HG02840 (cell line): ENCODE measurements around the gene ACSS2.
A peak's percentile ranks its signal among the peaks of the same experiment; 100 is the strongest.

Experiments used
- ATAC-seq: cut with Tn5 transposase; IDR thresholded peaks from one replicate; pipeline ENCODE4 v1.9.1; 2021; ENCODE audit warnings: mild to moderate bottlenecking, moderate library complexity, moderate number of reproducible peaks; ENCODE audit not compliant: unreplicated experiment, low FRiP score

Gene ACSS2

GRCh38 chr20:34876406-34877282 lies at the start of gene ACSS2:
Gene ACSS2 (plus strand): TSS chr20:34876612. CDS start chr20:34876646, 34 bp downstream.
- ATAC-seq, result peak; percentile 55

GRCh38 chr20:34829191-34829590 lies 47.2 kb upstream of the ACSS2 start:
- no peak for ATAC-seq

- no peak for ATAC-seq
Measured at GRCh38 chr20:34831936-34832335, 44.5 kb upstream of the ACSS2 start.

DNA sequence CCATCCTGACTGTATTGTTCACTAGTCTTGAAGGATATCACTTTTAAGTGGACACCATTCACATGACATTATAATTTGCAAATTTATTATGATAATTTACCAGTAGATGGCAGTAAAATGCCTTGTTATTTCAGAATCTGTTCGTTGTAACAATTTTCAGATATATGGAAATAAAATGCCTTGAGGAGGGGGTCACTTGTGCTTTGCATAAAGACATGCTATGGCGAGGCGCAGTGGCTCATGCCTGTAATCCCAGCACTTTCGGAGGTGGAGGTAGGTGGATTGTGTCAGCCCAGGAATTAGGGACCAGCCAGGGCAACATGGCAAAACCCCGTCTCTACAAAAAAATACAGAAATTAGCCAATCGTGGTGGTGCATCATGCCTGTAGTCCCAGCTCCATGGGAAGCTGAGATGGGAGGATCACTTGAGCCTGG lies 41.9 kb upstream of the ACSS2 start:
- no peak for ATAC-seq

GRCh38 chr20:34842143-34842542 lies 34.3 kb upstream of the ACSS2 start:
- no peak for ATAC-seq

GRCh38 chr20:34843421-34843820 lies 33.0 kb upstream of the ACSS2 start:
- no peak for ATAC-seq

GRCh38 chr20:34848597-34848996 lies 27.8 kb upstream of the ACSS2 start:
- ATAC-seq, result no peak

- ATAC-seq, result no peak
Measured at GRCh38 chr20:34849778-34850177, 26.6 kb upstream of the ACSS2 start.

DNA sequence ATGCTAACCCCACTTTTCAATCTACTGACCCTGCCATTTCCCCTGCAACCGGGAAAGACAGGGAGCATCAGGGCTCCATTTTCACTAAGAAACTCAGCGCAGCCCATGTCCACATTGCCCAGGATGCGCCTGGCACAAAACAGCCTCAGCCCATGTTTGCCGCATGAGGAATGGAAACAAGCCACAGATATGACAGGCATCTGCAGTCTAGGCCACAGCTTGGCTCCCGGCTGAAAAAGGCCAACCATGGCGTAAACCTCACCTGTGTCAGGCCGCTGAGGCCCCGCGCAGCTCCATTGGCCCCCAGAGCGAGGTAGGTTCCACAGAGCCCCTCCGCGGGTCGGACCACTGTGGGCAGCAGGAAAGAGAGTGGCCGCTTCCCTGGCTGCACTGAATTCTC lies 25.4 kb upstream of the ACSS2 start:
- ATAC-seq, result no peak

GRCh38 chr20:34852298-34852697 lies 24.1 kb upstream of the ACSS2 start:
- no peak for ATAC-seq

GRCh38 chr20:34859367-34859766 lies 17.0 kb upstream of the ACSS2 start:
- ATAC-seq, result no peak

DNA sequence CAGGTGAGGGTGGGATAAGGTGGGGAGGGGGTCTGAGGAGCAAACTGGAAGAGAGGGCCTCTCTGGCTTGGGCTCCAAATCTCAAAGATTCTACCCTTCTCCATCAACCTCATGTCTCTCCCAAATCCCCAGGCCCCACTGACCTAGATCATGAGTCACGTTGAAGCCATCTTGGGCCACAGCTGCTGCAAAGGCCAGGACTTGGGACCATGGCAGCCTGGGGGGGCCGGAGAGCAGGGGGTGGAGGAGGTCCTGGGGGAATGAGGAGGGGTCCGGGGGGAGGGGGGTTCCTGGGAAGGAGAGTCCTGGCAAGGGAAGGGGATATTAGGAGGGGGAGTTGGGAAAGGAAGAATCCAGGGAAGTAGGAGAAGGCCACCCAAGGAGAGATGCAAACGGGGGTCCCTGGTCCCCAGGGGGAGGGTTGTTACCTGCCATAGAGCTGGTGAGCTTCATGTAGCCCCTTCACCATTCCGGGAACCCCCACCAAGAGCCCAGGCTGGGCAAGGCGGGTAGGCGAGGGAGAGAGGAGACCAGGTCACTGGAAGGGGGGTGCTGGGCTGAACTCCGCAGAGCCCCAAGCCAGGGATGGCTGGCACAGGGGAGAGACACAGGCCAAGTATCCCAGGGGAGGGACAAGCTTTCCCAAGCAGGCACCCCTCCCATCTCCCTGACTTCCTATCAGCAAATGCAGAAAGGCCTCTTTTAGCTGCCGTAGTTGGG lies 16.4 kb upstream of the ACSS2 start:
- ATAC-seq, result no peak

GRCh38 chr20:34861386-34862084 lies 14.9 kb upstream of the ACSS2 start:
- ATAC-seq, result no peak

GRCh38 chr20:34862724-34863123 lies 13.7 kb upstream of the ACSS2 start:
- ATAC-seq, result no peak

DNA sequence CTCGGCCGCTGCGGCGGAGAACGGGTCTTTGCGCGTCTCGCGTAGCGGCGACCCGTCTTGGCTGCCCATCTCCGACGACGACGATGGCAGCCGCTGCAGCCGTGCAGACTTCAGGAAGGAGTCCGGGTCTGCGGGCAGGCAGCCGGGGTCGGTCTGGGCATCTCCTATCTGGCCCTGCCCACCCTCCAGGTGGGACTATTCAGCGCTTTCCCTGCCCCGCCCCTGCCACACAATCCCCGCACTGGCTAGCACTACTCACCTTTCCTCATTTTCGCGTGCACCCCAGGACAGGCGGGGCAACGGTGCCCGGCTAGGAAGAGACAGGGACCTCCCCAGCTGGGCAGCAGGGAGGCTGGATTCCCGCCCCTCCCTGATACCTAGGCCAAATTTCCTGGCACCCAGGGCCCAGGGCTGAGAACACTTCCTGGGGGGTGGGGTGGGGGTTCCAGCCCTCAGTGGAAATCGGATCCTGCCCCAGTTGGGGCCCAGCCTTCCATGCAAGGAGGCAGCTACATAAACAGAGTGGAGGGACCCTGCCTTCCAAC lies 12.9 kb upstream of the ACSS2 start:
- no peak for ATAC-seq

DNA sequence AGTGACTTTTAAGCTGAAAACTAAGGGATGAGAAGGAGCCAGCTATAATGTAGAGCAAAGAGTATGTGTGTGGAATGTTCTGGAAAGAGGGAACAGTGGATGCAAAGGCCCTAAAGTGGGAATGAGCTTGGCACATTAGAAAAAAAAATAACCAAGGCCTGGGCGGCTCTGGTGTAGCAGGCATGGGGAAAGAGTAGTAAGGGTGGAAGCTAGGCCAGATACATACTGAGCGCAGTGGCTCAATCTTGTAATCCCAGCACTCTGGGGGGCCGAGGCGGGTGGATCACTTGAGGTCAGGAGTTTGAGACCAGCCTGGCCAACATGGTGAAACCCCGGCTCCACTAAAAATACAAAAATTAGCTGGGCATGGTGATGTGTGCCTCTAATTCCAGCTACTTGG lies 12.2 kb upstream of the ACSS2 start:
- ATAC-seq, result no peak

GRCh38 chr20:34871320-34871926 lies 5.0 kb upstream of the ACSS2 start:
- ATAC-seq, result no peak

DNA sequence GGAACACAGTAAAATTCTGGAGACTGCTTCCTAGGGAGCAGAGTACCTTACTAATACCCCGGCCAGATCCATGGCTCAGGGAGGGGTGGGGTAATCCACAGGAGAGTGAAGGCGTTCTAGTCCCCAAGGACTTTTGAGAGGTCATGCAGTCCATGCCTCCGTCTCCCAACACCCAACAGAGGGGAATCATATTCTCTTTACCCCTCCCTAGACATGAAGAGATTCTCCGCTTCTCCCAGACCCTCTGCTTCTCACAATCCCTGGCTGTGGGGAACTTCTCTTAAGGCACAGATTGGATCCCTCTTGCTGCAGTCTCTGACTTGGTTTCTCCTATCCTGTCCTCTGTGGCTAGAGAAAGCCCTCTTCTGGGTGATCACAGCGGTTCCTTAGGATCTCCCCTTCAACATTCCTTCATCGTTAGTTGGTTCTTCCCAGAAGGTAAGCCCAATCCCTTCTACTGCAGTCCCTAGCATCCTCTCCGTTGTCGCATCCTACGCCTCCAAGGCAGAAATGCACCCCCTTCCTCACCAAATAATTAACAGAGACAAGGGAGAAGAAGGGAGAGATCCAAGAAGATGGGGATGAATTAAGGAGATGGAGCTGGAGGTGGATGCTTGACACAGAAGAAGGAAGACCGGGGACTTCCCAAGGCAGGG lies 4.3 kb upstream of the ACSS2 start:
- ATAC-seq, result no peak

DNA sequence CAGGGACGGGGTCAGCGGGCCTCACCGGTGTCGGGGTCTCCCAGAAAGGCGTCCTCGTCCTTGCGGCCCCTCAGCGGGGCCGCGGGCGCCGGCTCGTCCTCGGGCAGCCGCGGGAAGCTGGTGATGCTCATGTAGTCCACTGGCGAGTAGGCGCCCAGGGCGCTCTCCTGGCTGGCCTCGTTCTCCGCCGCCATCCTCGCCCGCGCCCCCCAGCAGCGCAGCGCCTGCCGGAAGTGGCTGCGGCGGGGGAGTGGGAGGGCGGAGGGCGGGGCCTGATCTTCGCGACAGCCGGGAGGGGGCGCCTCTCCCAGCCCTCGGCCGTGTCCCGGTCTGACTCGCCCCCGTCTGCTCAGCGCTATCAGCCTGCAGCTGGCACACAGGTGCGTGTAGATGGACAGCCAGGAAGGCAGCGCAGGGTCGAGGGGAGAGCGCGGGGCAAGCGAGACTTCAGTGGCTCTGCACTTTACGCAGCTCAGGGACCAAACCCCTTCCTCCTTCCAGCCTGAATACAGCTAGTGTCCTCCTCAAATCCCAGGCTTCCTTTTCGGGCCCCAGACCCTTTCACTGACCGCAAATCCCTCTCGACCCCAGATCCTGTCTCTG lies 3.7 kb upstream of the ACSS2 start, which contains the start of gene GGT7:
GGT7 (minus strand) TSS at position 235 of the 603 bp plus-strand sequence; CDS start at position 194, 41 bp downstream.
- no peak for ATAC-seq
